ENCODE data around the gene MID1.

MID1 gene

DNA sequence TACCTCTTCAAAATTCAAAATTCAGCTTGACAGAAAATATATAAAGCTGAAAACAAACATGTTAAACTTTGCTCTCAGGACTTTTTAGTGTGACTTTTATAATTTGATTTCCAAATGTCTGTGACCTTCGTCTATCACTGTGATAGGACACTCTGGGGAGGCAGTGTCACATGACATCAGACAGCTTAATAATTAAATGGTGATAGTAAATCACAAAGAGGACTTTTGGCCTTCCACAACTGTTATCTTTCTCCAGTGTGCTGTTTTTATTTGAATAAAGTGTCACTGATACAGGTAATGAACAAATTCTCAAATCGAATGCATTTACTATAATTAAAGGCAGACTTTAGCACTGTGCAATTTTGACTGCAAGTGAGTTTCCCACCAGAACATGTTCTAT is 83.1 kb downstream of the MID1 start:
- TF ChIP-seq CTCF (IDR thresholded peaks at IDR 0.05; ENCODE audit: insufficient read depth, low read depth, low read length, missing control alignments): no peak
- H3K4me3 ChIP-seq (ENCODE audit: low read length): no peak overlapping the region
- no peak for DNase-seq (ENCODE audit: low read depth)

- no peak for DNase-seq (ENCODE audit: low read depth)
- H3K4me3 ChIP-seq (ENCODE audit: low read length): no peak overlapping the region
- no peak for TF ChIP-seq CTCF (IDR thresholded peaks at IDR 0.05; ENCODE audit: insufficient read depth, low read depth, low read length, missing control alignments)
Measured at GRCh38 chrX:10536744-10537143, 83.6 kb downstream of the MID1 start.

DNA sequence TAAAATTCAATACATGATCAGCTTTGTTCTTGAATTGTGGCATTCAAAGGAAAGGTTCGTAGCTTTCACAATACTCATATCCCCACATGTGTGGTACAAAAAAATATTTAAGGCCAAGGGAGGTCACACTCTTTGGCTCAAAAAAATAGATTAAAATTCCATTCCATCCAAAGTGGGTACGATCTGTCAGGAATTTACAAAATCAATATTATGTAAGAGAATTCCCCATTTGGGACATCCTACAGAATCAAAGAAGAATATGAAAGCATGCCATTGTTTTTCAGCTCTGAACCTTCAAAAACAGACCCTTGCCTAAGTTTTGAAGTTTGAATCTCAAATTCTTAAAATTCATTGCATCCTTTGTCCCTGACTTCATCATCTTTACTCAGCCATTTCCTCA is 85.8 kb downstream of the MID1 start:
- no peak for DNase-seq (ENCODE audit: low read depth)
- no peak for TF ChIP-seq CTCF (IDR thresholded peaks at IDR 0.05; ENCODE audit: insufficient read depth, low read depth, low read length, missing control alignments)

DNA sequence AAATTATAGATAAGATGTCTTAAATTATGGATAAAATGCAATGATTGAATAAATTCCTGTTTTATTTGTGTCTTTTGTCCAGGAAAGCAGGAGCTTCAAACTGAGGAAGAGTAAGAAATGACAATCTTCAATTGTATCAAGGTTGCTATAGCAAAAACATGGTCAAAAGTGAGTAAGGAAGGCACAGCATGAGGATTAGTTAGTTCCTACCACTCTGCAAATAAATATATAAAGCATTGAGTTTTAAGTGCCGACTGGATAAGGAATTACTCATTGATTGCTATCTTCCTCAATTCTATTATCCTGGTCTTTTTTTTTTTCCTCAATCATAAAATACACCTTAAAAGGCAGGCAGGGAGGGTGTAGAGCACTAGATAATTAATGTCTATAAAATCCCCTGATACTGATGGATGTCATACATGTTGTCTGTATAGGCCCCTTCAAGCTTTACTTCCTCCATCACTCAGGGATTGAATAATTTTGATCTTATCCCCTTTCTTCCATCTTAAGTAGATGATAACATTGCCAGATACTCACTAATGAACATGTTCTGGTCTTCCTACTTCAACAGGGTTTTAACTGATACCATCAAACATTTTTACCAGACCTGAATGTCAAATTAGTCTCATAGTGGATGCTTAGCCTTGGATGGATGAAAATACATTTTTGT is 86.6 kb downstream of the MID1 start:
- no peak for DNase-seq (ENCODE audit: low read depth)
- no peak for TF ChIP-seq CTCF (IDR thresholded peaks at IDR 0.05; ENCODE audit: insufficient read depth, low read depth, low read length, missing control alignments)
- H3K4me3 ChIP-seq (ENCODE audit: low read length): no peak overlapping the region

More for the DNA sequence above, 85.8 kb downstream of the MID1 start:
- H3K4me3 ChIP-seq (ENCODE audit: low read length): no peak overlapping the region

GRCh38 chrX:10531927-10532326 is 88.5 kb downstream of the MID1 start:
- no peak for DNase-seq (ENCODE audit: low read depth)
- no peak overlapping the region for H3K4me3 ChIP-seq (ENCODE audit: low read length)
- no peak for TF ChIP-seq CTCF (IDR thresholded peaks at IDR 0.05; ENCODE audit: insufficient read depth, low read depth, low read length, missing control alignments)

DNA sequence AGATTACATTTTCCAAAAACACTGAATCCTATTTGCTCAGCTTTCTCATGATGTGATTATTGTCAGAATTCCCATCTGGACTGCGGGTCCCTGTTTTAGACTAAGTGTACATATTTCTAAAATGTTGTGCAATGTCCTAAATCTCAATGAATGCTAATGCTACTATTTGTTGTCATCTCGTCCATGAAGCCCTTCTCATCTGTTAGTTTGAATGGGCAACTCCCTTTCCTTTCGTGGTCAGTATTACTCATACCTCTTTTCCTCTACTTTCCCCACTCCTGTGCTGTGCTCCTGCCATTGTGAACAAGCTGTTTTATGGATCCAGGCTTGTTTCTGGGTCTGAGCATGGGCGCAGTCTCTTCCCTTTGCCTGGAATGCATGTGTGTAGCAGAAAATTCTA is 91.0 kb downstream of the MID1 start:
- H3K4me3 ChIP-seq (ENCODE audit: low read length): no peak overlapping the region
- TF ChIP-seq CTCF (IDR thresholded peaks at IDR 0.05; ENCODE audit: insufficient read depth, low read depth, low read length, missing control alignments): no peak

GRCh38 chrX:10526451-10526850 is 93.9 kb downstream of the MID1 start:
- H3K4me3 ChIP-seq (ENCODE audit: low read length): no peak overlapping the region
- no peak for TF ChIP-seq CTCF (IDR thresholded peaks at IDR 0.05; ENCODE audit: insufficient read depth, low read depth, low read length, missing control alignments)
- no peak for DNase-seq (ENCODE audit: low read depth)

More for the DNA sequence above, 91.0 kb downstream of the MID1 start:
- DNase-seq (ENCODE audit: low read depth): peak; percentile 29

Measured in epithelial cell of esophagus (primary cell).